ENCODE data around the gene AGAP4.
"Not testable (repeated sequence)": the region's sequence is repeated elsewhere in the genome, so short reads cannot be mapped to it uniquely, and the experiment has no call there.

The AGAP4 gene

DNA sequence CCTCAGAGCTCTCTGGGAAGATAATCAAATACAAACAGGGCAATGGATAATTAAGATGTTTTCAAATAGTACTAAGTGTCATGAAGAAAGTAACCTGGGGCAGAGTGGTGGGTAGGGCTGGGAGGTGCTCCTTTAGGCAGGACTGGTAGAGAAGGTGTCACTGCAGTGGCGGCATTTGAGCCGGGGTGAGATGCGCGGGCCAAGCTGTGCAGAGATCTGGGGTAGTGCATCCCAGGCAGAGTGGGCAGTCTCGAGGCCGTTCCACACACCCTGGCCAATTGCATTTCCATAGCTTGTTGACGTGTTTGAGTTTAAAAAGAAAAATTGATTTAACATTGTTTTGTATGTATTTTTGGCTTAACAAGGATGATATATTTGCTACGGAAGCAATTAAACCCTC, 57.3 kb downstream of the AGAP4 start:
- not testable (repeated sequence) for H3K27me3 Mint-ChIP-seq (ENCODE audit: low read depth); H3K9me3 Mint-ChIP-seq; H3K27ac Mint-ChIP-seq; H3K4me3 Mint-ChIP-seq
- H3K36me3 Mint-ChIP-seq (ENCODE audit: low read depth): peaks cover 36% of the 10 kb centered on the region
- peaks cover 15% of the 10 kb centered on the region for H3K4me1 Mint-ChIP-seq

DNA sequence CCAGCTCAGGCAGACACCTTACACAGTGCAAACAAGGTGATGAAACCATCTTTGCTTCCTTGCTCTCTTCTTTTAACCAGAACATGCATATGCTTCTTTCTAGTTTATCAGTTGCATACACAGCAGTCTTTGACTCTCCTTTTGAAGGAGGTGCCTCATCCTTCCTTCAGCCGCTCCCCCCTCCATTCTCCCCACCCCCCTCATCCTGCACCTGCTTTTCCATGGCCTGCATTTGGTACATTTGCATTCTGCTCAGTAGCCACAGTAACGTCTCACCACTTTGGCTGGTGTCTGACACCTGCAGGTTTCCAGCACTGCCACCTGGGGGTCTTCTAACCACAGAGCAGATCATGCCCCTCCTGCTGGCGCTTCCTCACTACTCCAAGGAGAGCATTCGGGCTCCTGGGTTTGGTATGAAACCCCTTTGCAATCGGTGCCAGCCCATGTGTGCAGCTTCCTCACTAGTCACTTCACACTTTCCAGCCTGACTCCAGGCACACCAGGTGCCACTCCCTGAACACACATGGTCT, 60.0 kb downstream of the AGAP4 start:
- peak overlapping the region in 1 of 3 experiments; percentile 20 for H3K27ac Mint-ChIP-seq
- not testable (repeated sequence) for H3K4me3 Mint-ChIP-seq; H3K9me3 Mint-ChIP-seq; H3K27me3 Mint-ChIP-seq (ENCODE audit: low read depth)
- H3K4me1 Mint-ChIP-seq: peaks cover 15% of the 10 kb centered on the region
- H3K36me3 Mint-ChIP-seq (ENCODE audit: low read depth): peaks cover 36% of the 10 kb centered on the region

GRCh38 chr10:45786217-45786616, 61.1 kb downstream of the AGAP4 start:
- H3K36me3 Mint-ChIP-seq (ENCODE audit: low read depth): peaks cover 32% of the 10 kb centered on the region
- H3K27ac Mint-ChIP-seq; H3K9me3 Mint-ChIP-seq; H3K4me3 Mint-ChIP-seq; H3K27me3 Mint-ChIP-seq (ENCODE audit: low read depth): not testable (repeated sequence)
- peaks cover 11% of the 10 kb centered on the region for H3K4me1 Mint-ChIP-seq

All from nephron (organoid).